Fibroblast of lung (primary cell): Measurements from ENCODE around the gene MIER2. TPM values are rescaled to one million over a fixed set of nuclear protein-coding genes. Genes with fewer than 3 reads are reported as not detected.
"Not testable (repeated sequence)": the region's sequence is repeated elsewhere in the genome, so short reads cannot be mapped to it uniquely, and the experiment has no call there.

Experiments
- DNase-seq, 2 donors: peaks; one replicate each; pipeline versions ENCODE4 v3.0.0 to v3.0.0-alpha.2; 2010; ENCODE audit warnings: low read depth in 2 of 2
- H2AFZ ChIP-seq: 2 replicates; pipeline ENCODE4 v1.5.1; 2012; ENCODE audit warnings: low read length, control low read depth, inconsistent platforms
- H3K27ac ChIP-seq: 2 replicates; pipeline ENCODE4 v1.5.1; 2011; ENCODE audit warnings: low read length, control low read depth; ENCODE audit not compliant: insufficient read depth
- H3K27me3 ChIP-seq: 2 replicates; pipeline ENCODE4 v1.5.1; 2011; ENCODE audit warnings: mild to moderate bottlenecking, low read length; ENCODE audit not compliant: control insufficient read depth, insufficient read depth
- H3K36me3 ChIP-seq: 2 replicates; pipeline ENCODE4 v1.5.1; 2011; ENCODE audit warnings: low read length; ENCODE audit not compliant: control insufficient read depth, insufficient read depth
- H3K4me1 ChIP-seq: 2 replicates; pipeline ENCODE4 v1.5.1; 2011; ENCODE audit warnings: low read length; ENCODE audit not compliant: control insufficient read depth, insufficient read depth; ENCODE audit errors: extremely low read depth
- H3K4me2 ChIP-seq: 2 replicates; pipeline ENCODE4 v1.5.1; 2011; ENCODE audit warnings: low read length, control low read depth; ENCODE audit not compliant: insufficient read depth; ENCODE audit errors: extremely low read depth
- H3K4me3 ChIP-seq, 4 experiments: fragments of 200-600 bp in 1 of 4; sonication (generic) in 1 of 4; replicated peaks in 1 of 4; 2 replicates each; pipeline ENCODE4 v1.5.1; 2011 to 2016; ENCODE audit warnings: low read length in 4 of 4, low read depth in 3 of 4, mild to moderate bottlenecking in 3 of 4, control low read depth in 2 of 4, inconsistent platforms in 1 of 4, mixed read lengths in 1 of 4; ENCODE audit not compliant: insufficient read depth in 1 of 4; ENCODE audit errors: control extremely low read depth in 1 of 4
- H3K79me2 ChIP-seq: 2 replicates; pipeline ENCODE4 v1.5.1; 2012; ENCODE audit warnings: mild to moderate bottlenecking, low read length, inconsistent platforms; ENCODE audit not compliant: control insufficient read depth, insufficient read depth
- H3K9ac ChIP-seq: 2 replicates; pipeline ENCODE4 v1.5.1; 2011; ENCODE audit warnings: mild to moderate bottlenecking, low read length, control low read depth; ENCODE audit not compliant: insufficient read depth
- H3K9me3 ChIP-seq: 2 replicates; pipeline ENCODE4 v1.5.1; 2012; ENCODE audit warnings: low read depth, low read length; ENCODE audit not compliant: control insufficient read depth, insufficient read depth
- H4K20me1 ChIP-seq: 2 replicates; pipeline ENCODE4 v1.5.1; 2011; ENCODE audit warnings: low read length; ENCODE audit not compliant: control insufficient read depth, insufficient read depth; ENCODE audit errors: extremely low read depth
- CTCF ChIP-seq, 2 donors: IDR thresholded peaks in 1 of 2; conservative IDR thresholded peaks in 1 of 2; 1 replicate in 1 of 2; 2 replicates in 1 of 2; pipeline ENCODE4 v1.5.1; 2011 to 2012; ENCODE audit warnings: low read length in 2 of 2, control low read depth in 1 of 2, inconsistent platforms in 1 of 2, low read depth in 1 of 2, mild to moderate bottlenecking in 1 of 2
- EZH2 ChIP-seq: IDR thresholded peaks from 2 replicates; pipeline ENCODE4 v1.5.1; 2012; ENCODE audit warnings: low read length, control low read depth, mild to moderate bottlenecking; ENCODE audit errors: missing control alignments
- polyA minus RNA-seq: library from RNA; depleted of rRNA, polyadenylated mRNA; stranded (reverse); fragments of >200 nt; gene quantifications from 2 replicates; pipeline ENCODE4 v1.2.3, GENCODE V29; 2011; ENCODE audit warnings: low replicate concordance
- polyA plus RNA-seq, 2 donors: library from polyadenylated mRNA; depleted of rRNA in 1 of 2; stranded (reverse) in 1 of 2; unstranded in 1 of 2; fragments of >200 nt; gene quantifications; 2 replicates each; pipeline ENCODE4 v1.2.1, GENCODE V29; 2011 to 2012; ENCODE audit warnings: missing spikeins in 1 of 2
- total RNA-seq: library from RNA; depleted of rRNA; stranded (reverse); fragments of >200 nt; gene quantifications from 2 replicates; pipeline ENCODE4 v1.2.1, GENCODE V29; 2014

The MIER2 gene
- total RNA-seq, result 9.2 and 20.6 TPM in 2 replicates
- 13.7 and 17.7 TPM in 2 replicates for polyA plus RNA-seq
- polyA plus RNA-seq (2012), result 25.5 and 32.9 TPM in 2 replicates
- 91.8 and 160 TPM in 2 replicates for polyA minus RNA-seq

- H3K4me3 ChIP-seq, result peak within 1 kb of the TSS; percentile 48 to 89 (median 70)
- H4K20me1 ChIP-seq, result no peaks in the 10 kb centered on the region
- peaks cover 7% of the 10 kb centered on the region for H3K4me1 ChIP-seq
- peaks cover 42% of the 10 kb centered on the region for H3K79me2 ChIP-seq
- TF ChIP-seq CTCF (conservative IDR thresholded peaks at IDR 0.05 in 1 of 2, IDR thresholded peaks at IDR 0.05 in 1 of 2; ENCODE audit: low read depth in 1 of 2, low read length in 2 of 2) (no peak), EZH2 (no peak)
- DNase-seq, result peak; percentile 64 to 76
- peak within 1 kb of the TSS; percentile 82 for H2AFZ ChIP-seq
- peak within 1 kb of the TSS; percentile 86 for H3K4me2 ChIP-seq
- peaks cover 7% of the 10 kb centered on the region for H3K36me3 ChIP-seq
- H3K27ac ChIP-seq, result peak within 1 kb of the TSS; percentile 62
- no peaks in the 10 kb centered on the region for H3K9me3 ChIP-seq
- no peaks in the 10 kb centered on the region for H3K27me3 ChIP-seq
- peak within 1 kb of the TSS; percentile 76 for H3K9ac ChIP-seq
Observed at GRCh38 chr19:344625-345319, at the start of gene MIER2. TSS of gene MIER2 (minus strand) at chr19:344796. CDS start at chr19:344782, 14 bp downstream.

GRCh38 chr19:393560-393959, 49.0 kb upstream of the MIER2 start:
- H3K27ac ChIP-seq, H3K9me3 ChIP-seq, H2AFZ ChIP-seq, H3K4me1 ChIP-seq, H3K79me2 ChIP-seq, H3K27me3 ChIP-seq, H3K4me3 ChIP-seq, H3K4me2 ChIP-seq, H4K20me1 ChIP-seq, H3K9ac ChIP-seq, DNase-seq, H3K36me3 ChIP-seq: not testable (repeated sequence)

GRCh38 chr19:392375-392970, 47.9 kb upstream of the MIER2 start:
- Histone ChIP-seq H3K79me2 (no peaks in the 10 kb centered on the region), H3K4me1 (no peaks in the 10 kb centered on the region), H3K27me3 (no peaks in the 10 kb centered on the region), H3K27ac (no peak overlapping the region), H3K9ac (no peak overlapping the region), H3K4me2 (no peak overlapping the region), H3K4me3 (no peak overlapping the region), H2AFZ (no peak overlapping the region), H4K20me1 (no peaks in the 10 kb centered on the region), H3K36me3 (no peaks in the 10 kb centered on the region), H3K9me3 (peaks cover 3% of the 10 kb centered on the region)
- TF ChIP-seq CTCF (conservative IDR thresholded peaks at IDR 0.05 in 1 of 2, IDR thresholded peaks at IDR 0.05 in 1 of 2; ENCODE audit: low read depth in 1 of 2, low read length in 2 of 2) (no peak), EZH2 (no peak)
- DNase-seq, result no peak
